Measurements from ENCODE around the gene CFL2.

Gene CFL2

GRCh38 chr14:34722723-34723545, 8.5 kb upstream of the CFL2 start:
- H3K4me1 Mint-ChIP-seq (ENCODE audit: low read depth in 2 of 2) = peaks cover 7% of the 10 kb centered on the region in 2 donors
- H3K27me3 Mint-ChIP-seq = no peaks in the 10 kb centered on the region
- no peak overlapping the region for H3K27ac Mint-ChIP-seq
- H3K36me3 Mint-ChIP-seq (ENCODE audit: insufficient read depth) = no peaks in the 10 kb centered on the region
- DNase-seq (peak; percentile 19 to 41 (median 21)), ATAC-seq (replicated peaks) (peak; percentile 56)
- no peaks in the 10 kb centered on the region for H3K9me3 Mint-ChIP-seq
- no peak overlapping the region for H3K4me3 Mint-ChIP-seq

- no peaks in the 10 kb centered on the region for H3K9me3 Mint-ChIP-seq
- H3K36me3 Mint-ChIP-seq (ENCODE audit: insufficient read depth) = no peaks in the 10 kb centered on the region
- H3K4me3 Mint-ChIP-seq = no peak overlapping the region
- no peaks in the 10 kb centered on the region for H3K27me3 Mint-ChIP-seq
- H3K27ac Mint-ChIP-seq = no peak overlapping the region
- DNase-seq = no peak
- ATAC-seq (replicated peaks) = no peak
- H3K4me1 Mint-ChIP-seq (ENCODE audit: low read depth in 2 of 2) = peaks cover 7% of the 10 kb centered on the region in 2 donors
These were observed 6.7 kb upstream of the CFL2 start for GRCh38 chr14:34721129-34721528.

- Mint-ChIP-seq H3K4me3 (no peak overlapping the region), H3K9me3 (no peaks in the 10 kb centered on the region), H3K4me1 (ENCODE audit: low read depth in 2 of 2) (peaks cover 7 to 10% of the 10 kb centered on the region in 2 donors), H3K27ac (no peak overlapping the region), H3K27me3 (no peaks in the 10 kb centered on the region), H3K36me3 (ENCODE audit: insufficient read depth) (peaks cover under 1% of the 10 kb centered on the region)
- DNase-seq (no peak), ATAC-seq (replicated peaks) (no peak)
These were observed 4.4 kb upstream of the CFL2 start for GRCh38 chr14:34718750-34719304.

GRCh38 chr14:34715127-34715863, 902 bp upstream of the CFL2 start:
- Mint-ChIP-seq H3K27me3 (no peaks in the 10 kb centered on the region), H3K4me3 (peak overlapping the region; percentile 81 to 85), H3K27ac (peak overlapping the region; percentile 17 to 79), H3K36me3 (ENCODE audit: insufficient read depth) (peaks cover 6% of the 10 kb centered on the region), H3K9me3 (no peaks in the 10 kb centered on the region), H3K4me1 (ENCODE audit: low read depth in 2 of 2) (peaks cover 7 to 12% of the 10 kb centered on the region in 2 donors)
- ATAC-seq (replicated peaks) = no peak
- no peak for DNase-seq

- peak; percentile 5 for ATAC-seq (replicated peaks)
- DNase-seq = peak in 1 of 3 experiments; percentile 12
- Mint-ChIP-seq H3K36me3 (ENCODE audit: insufficient read depth) (peaks cover 6% of the 10 kb centered on the region), H3K27ac (peak overlapping the region; percentile 81 to 83), H3K9me3 (no peaks in the 10 kb centered on the region), H3K4me1 (ENCODE audit: low read depth in 2 of 2) (peaks cover 7 to 12% of the 10 kb centered on the region in 2 donors), H3K4me3 (peak overlapping the region; percentile 81 to 85), H3K27me3 (no peaks in the 10 kb centered on the region)
These were observed 593 bp downstream of the CFL2 start for GRCh38 chr14:34713681-34714319.

- Mint-ChIP-seq H3K9me3 (no peaks in the 10 kb centered on the region), H3K27ac (peak overlapping the region; percentile 81 to 83), H3K36me3 (ENCODE audit: insufficient read depth) (peaks cover 8% of the 10 kb centered on the region), H3K4me1 (ENCODE audit: low read depth in 2 of 2) (peaks cover 7 to 12% of the 10 kb centered on the region in 2 donors), H3K27me3 (no peaks in the 10 kb centered on the region), H3K4me3 (peak overlapping the region; percentile 81 to 85)
- no peak for DNase-seq
- no peak for ATAC-seq (replicated peaks)
These were observed 1.2 kb downstream of the CFL2 start for GRCh38 chr14:34713122-34713680.

- H3K36me3 Mint-ChIP-seq (ENCODE audit: insufficient read depth) = peaks cover 8% of the 10 kb centered on the region
- H3K27me3 Mint-ChIP-seq = no peaks in the 10 kb centered on the region
- peaks cover 7 to 12% of the 10 kb centered on the region in 2 donors for H3K4me1 Mint-ChIP-seq (ENCODE audit: low read depth in 2 of 2)
- peak overlapping the region in 1 of 2 donors; percentile 78 for H3K27ac Mint-ChIP-seq
- no peaks in the 10 kb centered on the region for H3K9me3 Mint-ChIP-seq
- no peak for ATAC-seq (replicated peaks)
- DNase-seq = no peak
- no peak overlapping the region for H3K4me3 Mint-ChIP-seq
These were observed 2.3 kb downstream of the CFL2 start for GRCh38 chr14:34711796-34712712.

- H3K36me3 Mint-ChIP-seq (ENCODE audit: insufficient read depth) = peaks cover 8% of the 10 kb centered on the region
- no peaks in the 10 kb centered on the region for H3K27me3 Mint-ChIP-seq
- H3K4me1 Mint-ChIP-seq (ENCODE audit: low read depth in 2 of 2) = peaks cover 7 to 12% of the 10 kb centered on the region in 2 donors
- H3K9me3 Mint-ChIP-seq = no peaks in the 10 kb centered on the region
- H3K4me3 Mint-ChIP-seq = no peak overlapping the region
- no peak for ATAC-seq (replicated peaks)
- DNase-seq = no peak
- peak overlapping the region in 1 of 2 donors; percentile 78 for H3K27ac Mint-ChIP-seq
These were observed 3.2 kb downstream of the CFL2 start for GRCh38 chr14:34711169-34711568.

- ATAC-seq (replicated peaks) (no peak), DNase-seq (no peak)
- H3K4me1 Mint-ChIP-seq (ENCODE audit: low read depth in 2 of 2) = peaks cover 7 to 12% of the 10 kb centered on the region in 2 donors
- H3K36me3 Mint-ChIP-seq (ENCODE audit: insufficient read depth) = peaks cover 8% of the 10 kb centered on the region
- no peaks in the 10 kb centered on the region for H3K27me3 Mint-ChIP-seq
- no peaks in the 10 kb centered on the region for H3K9me3 Mint-ChIP-seq
- no peak overlapping the region for H3K4me3 Mint-ChIP-seq
- no peak overlapping the region for H3K27ac Mint-ChIP-seq
These were observed 3.6 kb downstream of the CFL2 start for GRCh38 chr14:34710744-34711143.

- Mint-ChIP-seq H3K27ac (no peak overlapping the region), H3K9me3 (no peaks in the 10 kb centered on the region), H3K27me3 (no peaks in the 10 kb centered on the region), H3K4me1 (ENCODE audit: low read depth in 2 of 2) (peaks cover 7 to 8% of the 10 kb centered on the region in 2 donors), H3K36me3 (ENCODE audit: insufficient read depth) (peaks cover 10% of the 10 kb centered on the region), H3K4me3 (no peak overlapping the region)
- ATAC-seq (replicated peaks) (no peak), DNase-seq (no peak)
These were observed 4.4 kb downstream of the CFL2 start for GRCh38 chr14:34710006-34710405.

GRCh38 chr14:34707722-34708121, 6.7 kb downstream of the CFL2 start:
- Mint-ChIP-seq H3K27me3 (no peaks in the 10 kb centered on the region), H3K36me3 (ENCODE audit: insufficient read depth) (peaks cover 5% of the 10 kb centered on the region), H3K9me3 (no peaks in the 10 kb centered on the region), H3K27ac (no peak overlapping the region), H3K4me3 (no peak overlapping the region), H3K4me1 (ENCODE audit: low read depth in 2 of 2) (no peaks in the 10 kb centered on the region)
- ATAC-seq (replicated peaks) = no peak
- no peak for DNase-seq

- ATAC-seq (replicated peaks) = no peak
- no peak overlapping the region for H3K27ac Mint-ChIP-seq
- H3K36me3 Mint-ChIP-seq (ENCODE audit: insufficient read depth) = peaks cover 2% of the 10 kb centered on the region
- no peaks in the 10 kb centered on the region for H3K27me3 Mint-ChIP-seq
- no peaks in the 10 kb centered on the region for H3K9me3 Mint-ChIP-seq
- H3K4me1 Mint-ChIP-seq (ENCODE audit: low read depth in 2 of 2) = no peaks in the 10 kb centered on the region
- DNase-seq = no peak
- no peak overlapping the region for H3K4me3 Mint-ChIP-seq
These were observed 12.6 kb downstream of the CFL2 start for GRCh38 chr14:34701808-34702207.
